Chondrocyte (in vitro differentiated cells): ENCODE results near the gene ZNF236. TPM values are rescaled to one million over a fixed set of nuclear protein-coding genes. Genes with fewer than 3 reads are reported as not detected.

Experiments used
- DNase-seq: peaks from one replicate; pipeline ENCODE4 v3.0.0; 2021; ENCODE audit warnings: mixed read lengths, low spot score
- H3K27ac Mint-ChIP-seq: one replicate; pipeline ENCODE4 v1.8.0; 2021; ENCODE audit warnings: mild to moderate bottlenecking, moderate library complexity, mixed read lengths; ENCODE audit not compliant: unreplicated experiment
- H3K27me3 Mint-ChIP-seq: 2 replicates; pipeline ENCODE4 v1.8.0; 2021; ENCODE audit warnings: low read depth, mixed read lengths
- H3K36me3 Mint-ChIP-seq: 2 replicates; pipeline ENCODE4 v1.8.0; 2021; ENCODE audit warnings: low read depth, mixed read lengths
- H3K4me1 Mint-ChIP-seq: 2 replicates; pipeline ENCODE4 v1.8.0; 2021; ENCODE audit warnings: low read depth, mild to moderate bottlenecking, mixed read lengths
- H3K4me3 Mint-ChIP-seq: one replicate; pipeline ENCODE4 v1.8.0; 2021; ENCODE audit warnings: mild to moderate bottlenecking, moderate library complexity, mixed read lengths; ENCODE audit not compliant: unreplicated experiment
- H3K9me3 Mint-ChIP-seq: 2 replicates; pipeline ENCODE4 v1.8.0; 2021; ENCODE audit warnings: low read depth, mixed read lengths
- CTCF ChIP-seq: fragments of 200-600 bp; sonication (generic); IDR thresholded peaks from 2 replicates; pipeline ENCODE4 v1.5.0; 2021; ENCODE audit warnings: antibody characterized with exemption, mild to moderate bottlenecking, moderate library complexity
- total RNA-seq: library from RNA; stranded (reverse); gene quantifications from 3 replicates; pipeline ENCODE4 v1.2.1, GENCODE V29; 2021

The ZNF236 gene
- total RNA-seq, 1 donor from 2014 or later = 14.3 TPM

GRCh38 chr18:76967721-76968472 lies 145.5 kb downstream of the ZNF236 start:
- H3K4me1 Mint-ChIP-seq = no peaks in the 10 kb centered on the region
- peaks cover 6% of the 10 kb centered on the region for H3K36me3 Mint-ChIP-seq
- H3K9me3 Mint-ChIP-seq = no peaks in the 10 kb centered on the region

GRCh38 chr18:76970770-76971559 lies 148.6 kb downstream of the ZNF236 start:
- H3K4me3 Mint-ChIP-seq = no peak overlapping the region
- H3K9me3 Mint-ChIP-seq = no peaks in the 10 kb centered on the region
- no peaks in the 10 kb centered on the region for H3K4me1 Mint-ChIP-seq
- no peaks in the 10 kb centered on the region for H3K27me3 Mint-ChIP-seq
- H3K27ac Mint-ChIP-seq = no peak overlapping the region
- DNase-seq = no peak
- peaks cover 3% of the 10 kb centered on the region for H3K36me3 Mint-ChIP-seq
- TF ChIP-seq CTCF = no peak

More at GRCh38 chr18:76967721-76968472, 145.5 kb downstream of the ZNF236 start:
- no peak for DNase-seq
- Mint-ChIP-seq H3K4me3 (no peak overlapping the region), H3K27me3 (no peaks in the 10 kb centered on the region), H3K27ac (no peak overlapping the region)
- no peak for TF ChIP-seq CTCF

- DNase-seq = no peak
- Mint-ChIP-seq H3K4me1 (no peaks in the 10 kb centered on the region), H3K4me3 (no peak overlapping the region), H3K9me3 (no peaks in the 10 kb centered on the region), H3K36me3 (peaks cover 5% of the 10 kb centered on the region), H3K27me3 (no peaks in the 10 kb centered on the region), H3K27ac (no peak overlapping the region)
- no peak for TF ChIP-seq CTCF
Measured at GRCh38 chr18:76972241-76972640, 149.9 kb downstream of the ZNF236 start.

GRCh38 chr18:76972846-76973519 lies 150.6 kb downstream of the ZNF236 start:
- no peaks in the 10 kb centered on the region for H3K4me1 Mint-ChIP-seq
- H3K9me3 Mint-ChIP-seq = no peaks in the 10 kb centered on the region
- H3K36me3 Mint-ChIP-seq = peaks cover 4% of the 10 kb centered on the region
- DNase-seq = no peak
- H3K27ac Mint-ChIP-seq = no peak overlapping the region
- no peaks in the 10 kb centered on the region for H3K27me3 Mint-ChIP-seq
- TF ChIP-seq CTCF = no peak
- H3K4me3 Mint-ChIP-seq = no peak overlapping the region
